ENCODE results near the gene ADAMTS12.

ADAMTS12 gene

DNA sequence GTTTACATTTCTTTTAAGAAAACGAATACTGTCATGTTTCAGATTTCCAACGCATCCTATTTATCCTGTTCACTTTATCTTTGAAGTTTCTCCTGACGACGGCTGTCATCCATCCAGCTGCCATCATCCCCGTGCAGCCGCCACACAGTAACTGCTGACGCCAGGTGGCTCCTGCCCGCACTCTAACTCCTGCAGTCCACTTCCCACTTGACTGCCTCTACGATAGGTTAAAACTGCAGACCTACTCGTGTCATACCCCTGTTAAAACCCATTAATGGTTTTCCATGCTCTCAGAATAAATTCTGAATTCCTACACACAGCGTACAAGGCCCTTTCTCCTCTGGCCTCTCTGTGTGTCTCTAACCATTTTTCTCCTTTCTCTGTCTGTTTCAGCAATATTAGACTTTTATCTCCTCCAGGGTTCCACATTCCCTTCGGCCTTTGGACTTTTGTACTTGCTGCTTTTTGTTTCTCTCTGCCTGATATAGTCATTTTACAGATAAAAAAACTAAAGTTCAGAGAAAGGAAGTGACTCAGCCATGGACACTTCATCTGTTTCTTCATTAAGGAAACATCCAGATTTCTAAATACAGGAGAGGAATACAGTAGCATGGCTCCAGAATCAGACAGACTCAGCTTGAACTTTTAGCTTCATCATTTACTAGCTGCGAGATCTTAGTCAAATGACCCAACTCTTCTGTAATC lies 84.9 kb downstream of the ADAMTS12 start:
- peak; percentile 31 for DNase-seq (ENCODE audit: low spot score)

DNA sequence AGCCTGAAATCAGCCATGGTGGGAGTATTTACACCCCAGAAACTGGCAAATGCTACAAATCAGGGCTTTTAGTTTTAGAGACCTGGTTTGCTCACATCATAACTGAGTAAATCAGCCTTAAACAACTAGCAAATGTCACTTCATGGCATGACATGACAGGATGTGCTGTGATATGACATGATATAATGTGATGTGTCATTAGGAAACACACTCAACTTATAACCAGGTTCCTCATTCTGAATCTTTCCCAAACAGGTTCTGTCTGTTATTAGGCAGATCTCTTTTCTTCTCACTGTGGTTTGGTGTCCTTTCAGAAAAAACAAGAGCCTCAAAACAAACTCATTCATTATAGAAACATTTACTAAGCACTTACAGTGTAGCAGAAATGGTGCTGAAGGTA lies 90.5 kb downstream of the ADAMTS12 start:
- no peak for DNase-seq (ENCODE audit: low spot score)

DNA sequence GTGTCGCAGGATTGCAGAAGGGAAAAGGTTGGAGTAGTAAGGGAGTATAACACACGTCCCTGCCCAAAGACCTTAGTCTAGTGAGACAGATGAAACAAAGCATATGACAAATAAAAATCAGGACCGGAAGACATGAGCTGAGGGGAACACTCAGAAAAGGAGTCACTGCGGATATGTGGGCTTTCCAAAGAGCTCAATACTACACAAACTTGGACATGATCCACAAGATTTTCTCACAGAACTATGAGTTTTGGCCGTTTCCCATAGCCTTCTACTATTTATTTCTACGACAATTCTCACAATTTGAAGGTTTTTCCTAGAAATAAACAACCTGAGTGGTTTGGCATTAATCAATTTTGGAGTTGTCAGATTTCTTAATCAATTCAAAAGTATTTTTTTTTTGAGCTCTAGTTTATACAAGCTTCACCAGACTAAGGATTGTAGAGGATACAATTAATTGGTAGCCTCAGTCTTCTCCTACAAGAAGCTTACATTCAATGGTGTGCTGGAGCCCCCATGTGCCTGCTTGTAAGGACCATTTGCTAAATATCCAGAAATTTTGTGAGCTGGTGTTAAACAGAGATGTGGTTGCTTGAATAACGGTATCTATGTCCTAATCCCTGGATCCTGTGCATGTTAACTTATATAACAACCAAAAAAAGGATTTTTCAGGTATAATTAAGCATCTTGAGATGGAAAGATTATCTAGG lies 91.4 kb downstream of the ADAMTS12 start:
- no peak for DNase-seq (ENCODE audit: low spot score)

DNA sequence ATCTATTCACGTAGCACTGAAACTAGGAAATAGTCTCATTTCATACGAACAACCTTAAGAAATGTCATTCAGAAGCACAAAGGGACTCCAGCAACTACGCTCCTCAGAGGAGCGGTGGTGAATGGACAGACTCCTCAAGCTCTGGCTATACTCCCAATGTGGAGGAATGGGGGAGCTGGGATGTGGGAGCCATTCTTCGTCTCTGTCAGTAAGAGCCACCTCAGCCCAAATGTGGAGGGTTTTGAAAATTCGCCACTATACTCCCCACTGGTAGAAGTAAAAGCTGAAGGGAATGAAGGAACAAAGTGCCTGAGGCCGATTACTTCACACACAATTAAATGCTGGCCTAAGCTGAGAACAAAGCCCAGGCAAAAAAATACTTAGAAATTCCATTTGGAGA lies 96.3 kb downstream of the ADAMTS12 start:
- no peak for DNase-seq (ENCODE audit: low spot score)

DNA sequence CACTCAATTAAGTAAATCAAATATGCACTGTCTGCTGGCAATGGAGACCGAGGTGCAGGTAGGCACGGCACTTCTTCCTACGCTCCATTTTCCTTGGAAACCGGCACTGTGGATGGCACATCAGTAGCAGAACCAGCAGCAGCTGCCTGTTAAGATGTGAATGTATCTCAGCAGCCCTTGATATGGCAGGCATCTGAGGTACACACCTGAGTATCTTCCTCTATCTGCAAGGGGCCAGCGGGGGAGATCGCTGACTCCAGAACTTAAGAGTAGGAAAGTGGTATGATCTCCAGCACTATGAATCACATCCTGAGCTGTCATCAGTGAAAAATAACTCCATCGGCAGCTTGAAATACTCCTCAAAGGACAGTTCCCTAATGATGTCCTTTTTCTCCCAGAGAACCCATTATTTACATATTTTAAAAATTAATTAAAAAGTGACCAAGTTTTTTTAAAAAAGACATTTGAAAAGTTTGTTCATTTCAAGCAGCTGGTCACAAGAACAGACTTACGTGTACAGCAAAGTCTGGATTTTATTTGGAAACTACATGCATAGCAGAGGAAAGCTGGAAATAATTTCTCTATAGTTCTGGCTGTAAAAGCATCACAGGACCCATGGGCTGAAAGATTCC lies 97.1 kb downstream of the ADAMTS12 start:
- DNase-seq (ENCODE audit: low spot score): no peak

DNA sequence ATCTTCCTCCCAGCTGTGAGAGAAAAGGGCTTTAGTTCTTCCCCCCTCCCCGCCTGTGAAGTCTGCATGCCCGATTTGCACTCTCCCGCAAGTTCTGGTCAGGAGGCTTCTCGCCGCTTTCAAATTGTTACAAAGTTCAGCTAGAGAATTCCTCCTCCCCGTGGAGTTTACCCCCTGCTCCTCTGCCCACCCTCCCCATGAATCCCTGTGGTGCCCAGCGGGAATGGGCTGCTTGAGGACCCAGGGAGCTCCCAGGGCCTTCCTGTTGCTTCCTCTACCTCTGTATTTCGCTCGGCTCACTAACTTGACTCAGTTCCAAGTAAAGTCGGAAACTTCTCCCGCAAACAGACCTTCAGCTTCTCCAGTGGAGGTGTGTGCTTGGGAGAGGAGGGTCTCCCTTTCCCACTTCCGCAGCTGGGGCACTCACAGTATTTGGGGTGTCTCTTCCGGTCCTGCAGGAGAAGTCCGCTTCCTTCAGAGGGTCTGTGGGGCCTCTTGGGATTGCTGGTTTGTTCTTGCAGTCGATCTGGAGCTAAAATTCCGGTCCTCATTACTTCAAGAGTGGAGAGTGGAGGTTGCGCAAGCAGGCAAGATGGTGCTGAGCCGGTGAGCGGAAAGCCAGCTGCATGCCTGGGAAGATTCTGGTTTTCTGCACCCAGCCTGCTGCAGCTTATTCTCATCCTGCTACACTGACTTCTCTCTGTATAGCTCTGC lies 97.8 kb downstream of the ADAMTS12 start:
- no peak for DNase-seq (ENCODE audit: low spot score)

DNA sequence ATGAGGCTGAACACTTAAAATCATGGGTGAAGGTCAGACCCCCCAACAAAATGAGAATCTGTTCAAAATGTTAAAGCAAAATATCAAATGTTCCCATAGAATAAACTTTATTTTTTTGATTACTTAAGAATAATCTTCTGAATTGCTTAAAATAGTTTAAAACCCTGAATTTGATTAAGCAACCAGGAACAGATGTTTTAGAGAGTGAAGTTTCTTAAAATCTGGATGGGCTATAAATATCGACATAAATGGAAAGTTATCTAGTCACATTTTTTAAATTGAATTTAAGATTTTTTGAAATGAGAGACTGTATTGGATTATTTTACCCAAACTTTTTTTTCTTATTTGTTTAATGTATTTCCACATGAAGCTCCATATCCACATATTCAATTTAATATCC lies 98.5 kb downstream of the ADAMTS12 start:
- DNase-seq (ENCODE audit: low spot score): no peak

DNA sequence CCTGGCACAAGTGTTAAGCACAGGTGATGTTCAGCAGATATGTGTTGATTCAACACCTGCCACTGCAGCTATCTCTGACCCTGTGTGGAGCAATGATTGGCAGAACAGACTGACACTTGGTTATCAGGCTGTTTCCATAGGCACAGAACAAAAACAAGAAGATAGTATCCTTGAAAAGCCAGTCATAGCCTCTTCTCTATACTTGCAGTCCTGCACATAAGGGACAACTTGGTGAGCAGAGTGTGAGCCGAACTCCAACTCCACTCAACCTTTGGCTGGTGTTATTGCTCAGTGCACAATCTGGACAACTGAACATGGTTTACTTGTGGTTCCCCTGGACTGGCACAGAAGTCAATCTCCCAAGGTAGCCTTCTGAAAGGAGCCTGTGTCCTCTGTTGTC lies 99.2 kb downstream of the ADAMTS12 start:
- DNase-seq (ENCODE audit: low spot score): no peak

DNA sequence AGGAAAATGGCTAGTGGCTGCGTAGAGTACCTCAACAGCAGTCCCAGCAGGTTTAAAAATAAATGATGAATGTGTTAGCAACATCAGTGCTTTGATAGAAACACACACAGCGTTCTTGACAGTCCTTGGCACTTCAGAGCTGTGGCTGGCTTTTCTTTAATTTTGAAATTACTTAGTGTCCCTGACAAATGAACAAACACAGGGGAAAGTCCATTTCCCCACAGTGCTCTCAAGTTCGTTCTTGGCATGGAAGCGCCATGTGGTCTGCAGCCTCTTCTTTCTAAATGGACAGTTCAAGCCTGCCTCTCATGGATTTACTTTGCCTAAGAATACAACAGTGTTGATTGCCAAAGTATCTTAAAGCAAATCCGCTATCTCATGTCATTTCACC lies 102.2 kb downstream of the ADAMTS12 start:
- no peak for DNase-seq (ENCODE audit: low spot score)

DNA sequence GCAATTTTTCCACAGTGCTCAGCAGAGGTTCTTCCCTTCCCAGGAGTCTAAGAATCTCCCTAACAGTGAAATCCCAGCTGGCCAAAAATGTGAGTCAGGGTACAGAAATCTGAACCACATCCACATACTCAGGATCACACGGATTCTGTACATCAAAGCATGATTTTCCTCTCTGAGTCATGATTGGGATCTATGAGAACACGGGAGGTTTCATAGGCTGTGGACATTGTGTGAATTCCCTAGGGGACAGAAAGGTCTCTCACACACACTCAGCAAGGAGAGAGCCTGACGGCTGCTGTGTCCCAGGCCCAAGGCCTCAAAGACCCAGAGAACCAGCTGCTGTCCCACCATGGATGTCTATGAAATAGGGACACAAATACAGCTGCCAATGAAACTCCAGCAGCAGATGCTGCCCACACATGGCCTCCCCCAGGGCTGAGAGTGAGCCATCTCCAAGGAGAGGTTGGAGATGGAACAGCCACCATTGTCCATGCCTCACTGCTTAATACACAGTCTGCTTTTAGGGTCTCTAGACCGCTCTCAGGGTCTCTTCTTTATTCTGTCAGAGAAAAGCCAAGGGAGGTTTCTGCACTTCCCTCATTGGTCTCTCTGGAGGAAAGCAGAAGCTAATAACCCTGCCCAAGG lies 102.7 kb downstream of the ADAMTS12 start:
- DNase-seq (ENCODE audit: low spot score): peak; percentile 76

DNA sequence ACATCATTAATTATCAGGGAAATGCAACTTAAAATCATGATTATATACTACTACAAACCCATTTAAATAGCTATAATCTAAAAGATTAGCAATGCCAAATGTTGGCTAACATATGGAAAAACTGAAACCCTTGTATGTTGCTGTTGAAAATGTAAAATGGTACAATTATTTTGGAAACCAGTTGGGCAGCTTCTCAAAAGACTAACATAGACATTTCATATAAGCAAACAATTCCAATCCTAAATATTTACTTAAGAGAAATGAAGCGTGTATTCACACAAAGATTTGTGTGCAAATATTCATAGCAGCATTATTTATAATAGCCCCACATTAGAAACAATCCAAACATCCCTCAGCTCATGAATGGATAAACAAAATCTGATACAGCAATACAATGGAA lies 106.2 kb downstream of the ADAMTS12 start:
- no peak for DNase-seq (ENCODE audit: low spot score)

DNA sequence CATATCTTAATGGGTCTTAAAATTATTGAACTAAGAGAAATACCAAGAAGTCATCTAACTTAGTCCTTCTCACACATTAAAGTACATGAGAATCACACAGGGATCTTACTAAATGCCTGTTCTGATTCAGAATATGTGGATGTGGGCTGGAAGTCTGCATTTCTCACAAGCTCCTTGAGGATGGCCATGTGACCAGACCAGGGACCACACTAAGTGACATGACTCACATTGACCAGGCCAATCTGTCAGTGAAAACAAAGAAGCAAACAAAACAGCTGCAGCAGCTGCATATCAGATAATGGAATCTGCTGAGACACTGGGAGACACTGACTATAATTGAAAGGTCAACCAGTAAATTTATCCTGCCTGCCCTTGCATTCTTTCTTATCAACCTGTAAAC lies 110.5 kb downstream of the ADAMTS12 start:
- peak; percentile 52 for DNase-seq (ENCODE audit: low spot score)

DNA sequence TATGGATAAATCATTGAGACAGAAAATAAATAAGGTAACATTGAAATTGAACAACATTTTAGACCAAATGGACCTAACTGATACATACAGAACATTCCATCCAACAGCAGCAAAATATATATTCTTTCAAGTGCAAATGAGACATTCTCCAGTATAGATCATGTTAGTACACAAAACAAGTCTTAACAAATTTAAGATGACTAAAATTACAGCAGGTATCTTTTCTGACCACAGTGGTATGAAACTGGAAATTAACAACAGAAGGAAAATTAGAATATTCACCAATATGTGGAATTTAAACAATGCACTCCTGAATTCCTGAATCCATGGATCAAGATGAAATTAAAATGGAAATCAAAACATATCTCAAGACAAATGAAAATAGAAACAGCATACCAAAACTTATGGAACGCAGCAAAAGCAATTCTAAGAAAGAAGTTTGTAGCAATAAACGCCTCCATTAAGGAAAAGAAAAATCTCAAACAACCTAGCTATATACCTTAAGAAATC lies 115.6 kb downstream of the ADAMTS12 start:
- DNase-seq (ENCODE audit: low spot score): no peak

DNA sequence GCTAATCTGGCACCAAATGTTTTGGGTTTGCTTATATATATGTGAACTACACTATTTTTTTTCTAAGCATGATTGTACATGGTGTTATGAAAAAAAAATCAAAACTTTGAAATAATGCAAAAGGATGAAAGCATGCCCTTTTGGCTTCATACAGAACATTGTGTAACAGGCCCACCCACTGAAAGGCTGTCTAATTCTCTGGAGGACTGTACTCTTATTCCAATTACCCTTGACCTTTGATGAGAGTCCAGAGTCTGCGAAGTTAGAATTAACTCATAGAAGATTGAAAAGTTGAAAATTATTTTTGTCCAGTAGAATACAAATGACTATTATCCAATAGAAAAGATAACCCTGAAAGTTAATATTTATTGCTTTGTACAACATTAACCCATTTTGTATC lies 117.4 kb downstream of the ADAMTS12 start:
- DNase-seq (ENCODE audit: low spot score): no peak

DNA sequence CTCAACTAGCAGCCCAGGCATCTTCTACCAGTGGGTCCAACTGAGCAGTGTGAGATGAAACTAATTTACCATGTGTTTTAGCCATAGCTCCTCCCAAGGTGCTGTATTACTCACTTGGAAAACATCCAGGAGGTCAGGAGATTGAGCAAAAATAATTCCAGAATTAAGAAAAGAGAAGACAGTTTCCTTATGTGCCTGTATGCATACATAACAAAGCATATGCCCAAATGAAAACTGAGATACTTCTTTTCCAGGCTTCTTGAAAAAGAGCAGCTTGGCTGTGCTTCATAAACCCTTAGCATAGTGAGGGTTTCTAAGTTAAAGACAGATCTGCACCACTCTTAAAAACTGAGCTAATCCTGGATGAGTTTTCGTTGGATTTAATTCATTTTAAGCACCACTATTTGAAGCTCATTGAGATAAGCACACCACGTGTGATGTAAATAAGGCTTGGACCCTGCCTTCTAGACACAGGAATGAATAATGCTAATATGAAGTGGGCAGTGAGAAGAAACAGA lies 119.4 kb downstream of the ADAMTS12 start:
- DNase-seq (ENCODE audit: low spot score): peak; percentile 34

DNA sequence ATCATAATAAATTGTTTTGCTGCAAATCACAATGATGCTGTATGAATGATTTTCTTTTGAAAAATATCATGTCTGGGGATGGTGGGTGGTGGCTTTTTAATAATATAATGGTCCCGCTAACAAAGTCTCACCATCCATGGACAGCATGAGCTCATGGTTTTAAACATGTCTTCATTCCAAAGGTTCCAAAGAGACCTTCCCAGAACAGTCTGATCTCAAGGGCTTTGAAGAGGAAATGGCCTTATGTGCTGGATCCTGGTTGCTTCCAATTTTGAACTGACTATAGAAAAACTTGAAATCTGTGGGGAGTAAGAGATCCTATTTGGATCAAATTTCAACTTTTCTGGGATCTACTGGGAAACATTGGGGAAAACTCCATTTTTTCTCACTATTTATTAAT lies 121.8 kb downstream of the ADAMTS12 start:
- no peak for DNase-seq (ENCODE audit: low spot score)

DNA sequence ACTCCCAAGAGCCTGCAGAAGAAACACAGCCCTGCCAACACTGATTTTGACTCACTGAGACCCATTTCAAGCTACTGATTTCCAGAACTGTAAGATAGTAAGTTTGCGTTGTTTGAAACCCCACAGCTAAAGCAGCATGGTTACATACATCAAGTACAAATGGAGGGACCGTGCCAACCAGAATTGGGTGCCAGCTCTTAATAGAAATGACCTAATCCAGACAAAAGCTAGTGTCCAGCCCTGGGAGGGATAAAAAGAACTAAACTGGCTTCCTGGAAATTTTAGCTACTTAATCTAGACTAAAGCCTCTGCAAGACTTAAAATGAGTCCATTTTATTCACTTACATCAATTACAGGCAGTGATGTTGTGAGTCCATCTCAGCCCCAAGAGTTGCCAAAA lies 122.6 kb downstream of the ADAMTS12 start:
- DNase-seq (ENCODE audit: low spot score): no peak

DNA sequence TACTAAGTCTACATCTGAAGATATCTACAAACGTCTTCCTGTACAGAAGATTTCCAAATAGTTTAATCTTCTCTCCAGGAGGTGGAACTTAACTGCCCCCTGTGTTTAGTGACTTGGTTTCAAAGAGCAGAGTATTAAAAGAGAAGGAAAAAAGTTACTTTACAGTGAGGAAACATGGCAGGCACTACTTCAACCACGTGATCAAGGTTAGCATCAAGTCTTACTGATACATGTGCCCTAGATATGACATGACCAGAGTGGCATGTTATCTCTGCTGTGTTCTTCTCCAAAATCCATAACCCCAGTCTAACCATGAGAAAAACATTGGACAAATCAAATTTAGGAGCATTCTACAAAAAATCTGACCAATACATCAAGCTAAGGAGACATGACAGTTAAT lies 125.8 kb downstream of the ADAMTS12 start:
- no peak for DNase-seq (ENCODE audit: low spot score)

DNA sequence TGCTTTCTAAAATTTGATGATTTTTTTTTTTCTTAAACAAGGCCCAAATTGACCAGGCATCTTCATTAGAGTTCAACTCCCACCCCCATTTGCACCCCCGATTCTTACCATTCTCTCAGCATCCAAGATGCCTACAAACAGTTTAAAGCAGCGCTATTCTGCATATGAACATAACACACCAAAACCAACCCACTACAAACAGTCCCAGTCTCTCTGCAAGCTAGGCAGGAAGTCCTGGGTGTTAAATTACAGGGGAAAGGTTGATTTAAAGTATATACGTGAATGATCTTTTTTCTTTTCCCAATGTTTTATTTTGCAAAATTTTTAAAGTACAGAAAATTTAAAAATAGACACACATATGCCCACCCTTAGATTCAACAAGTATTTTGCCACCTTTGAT lies 127.0 kb downstream of the ADAMTS12 start:
- DNase-seq (ENCODE audit: low spot score): no peak

DNA sequence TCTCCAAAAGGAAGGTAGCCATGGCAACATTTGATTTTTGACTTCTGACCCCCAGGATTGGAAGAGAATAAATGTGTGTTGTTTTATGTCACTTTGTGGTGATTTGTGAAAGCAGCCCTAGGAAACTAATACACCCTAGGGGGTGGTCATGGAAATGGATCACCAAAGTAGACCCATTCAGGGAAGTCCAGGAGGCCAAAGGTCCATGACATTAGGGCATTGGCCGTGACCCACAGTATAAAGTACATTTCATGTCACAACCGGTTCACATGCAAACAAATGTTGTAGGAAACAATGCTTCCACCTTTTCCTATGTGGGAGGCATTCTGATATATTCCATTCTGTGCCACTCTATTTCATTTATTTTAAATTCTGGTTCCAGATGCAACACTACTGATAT lies 128.4 kb downstream of the ADAMTS12 start:
- DNase-seq (ENCODE audit: low spot score): no peak

DNA sequence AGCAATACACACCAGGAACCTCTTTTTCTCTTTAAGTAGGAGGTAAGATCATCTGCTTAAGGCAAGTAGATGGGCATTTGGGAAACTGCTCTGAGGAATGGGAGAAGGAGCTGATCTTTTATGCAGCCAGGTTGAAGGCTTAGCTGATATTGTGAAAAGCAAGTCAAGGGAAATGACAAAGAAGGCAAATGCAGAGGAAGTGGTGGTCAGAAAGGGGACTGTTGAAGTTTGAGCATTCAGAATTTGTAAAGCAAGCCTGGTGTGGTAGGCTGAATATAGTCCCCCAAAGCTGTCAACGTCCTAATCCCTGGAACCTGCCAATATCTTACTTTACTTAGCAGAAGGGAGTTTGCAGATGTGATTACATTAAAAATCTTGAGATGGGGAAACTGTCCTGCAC lies 128.9 kb downstream of the ADAMTS12 start:
- DNase-seq (ENCODE audit: low spot score): no peak

DNA sequence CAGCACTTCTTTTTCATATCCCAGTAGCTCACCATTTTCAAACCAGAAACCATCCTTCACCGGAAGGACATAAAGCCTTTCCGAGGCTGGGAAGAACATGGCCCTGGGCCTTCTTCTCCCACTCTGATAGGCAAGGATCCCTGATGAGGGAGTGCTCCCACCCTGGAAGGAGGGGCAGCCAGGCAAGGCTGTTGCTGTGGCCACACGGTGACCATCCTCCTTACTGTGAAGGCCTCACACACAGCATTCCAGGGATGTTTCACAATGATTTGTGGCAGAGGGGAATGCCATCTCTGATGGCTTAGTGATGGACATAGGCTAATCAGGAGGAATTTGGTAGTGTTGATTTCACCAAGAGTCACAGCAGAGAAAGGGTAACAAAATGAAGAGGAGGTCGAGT lies 130.7 kb downstream of the ADAMTS12 start:
- DNase-seq (ENCODE audit: low spot score): peak; percentile 29

All from AG08396 (cell line).